ENCODE data around the gene LPAR4.

DNA sequence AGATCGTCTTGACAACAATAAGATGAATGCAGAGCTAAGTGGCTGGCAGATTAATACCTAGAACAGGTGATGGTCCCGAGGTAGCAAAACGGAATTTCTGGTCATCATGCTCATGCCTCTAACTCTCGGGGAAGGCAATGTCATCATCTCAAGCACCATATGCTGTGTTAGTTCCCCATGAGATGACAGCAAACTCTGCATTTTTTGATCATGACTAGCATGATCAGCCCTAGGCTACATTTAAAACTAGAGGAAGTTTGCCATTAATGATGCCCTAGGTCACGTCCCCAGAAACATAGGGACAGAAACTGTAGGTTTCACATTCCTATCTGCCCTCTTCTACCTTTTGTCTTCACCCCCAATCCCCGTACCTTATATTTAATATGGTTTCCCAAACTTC lies 11.6 kb downstream of the LPAR4 start:
- TF ChIP-seq, protein P1, sequence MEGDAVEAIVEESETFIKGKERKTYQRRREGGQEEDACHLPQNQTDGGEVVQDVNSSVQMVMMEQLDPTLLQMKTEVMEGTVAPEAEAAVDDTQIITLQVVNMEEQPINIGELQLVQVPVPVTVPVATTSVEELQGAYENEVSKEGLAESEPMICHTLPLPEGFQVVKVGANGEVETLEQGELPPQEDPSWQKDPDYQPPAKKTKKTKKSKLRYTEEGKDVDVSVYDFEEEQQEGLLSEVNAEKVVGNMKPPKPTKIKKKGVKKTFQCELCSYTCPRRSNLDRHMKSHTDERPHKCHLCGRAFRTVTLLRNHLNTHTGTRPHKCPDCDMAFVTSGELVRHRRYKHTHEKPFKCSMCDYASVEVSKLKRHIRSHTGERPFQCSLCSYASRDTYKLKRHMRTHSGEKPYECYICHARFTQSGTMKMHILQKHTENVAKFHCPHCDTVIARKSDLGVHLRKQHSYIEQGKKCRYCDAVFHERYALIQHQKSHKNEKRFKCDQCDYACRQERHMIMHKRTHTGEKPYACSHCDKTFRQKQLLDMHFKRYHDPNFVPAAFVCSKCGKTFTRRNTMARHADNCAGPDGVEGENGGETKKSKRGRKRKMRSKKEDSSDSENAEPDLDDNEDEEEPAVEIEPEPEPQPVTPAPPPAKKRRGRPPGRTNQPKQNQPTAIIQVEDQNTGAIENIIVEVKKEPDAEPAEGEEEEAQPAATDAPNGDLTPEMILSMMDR (IDR thresholded peaks at IDR 0.05): no peak
- no peak for TF ChIP-seq POLR2A (IDR thresholded peaks at IDR 0.05)

All from testis (tissue), 2 donors.